Fibroblast of mammary gland (primary cell): Measurements from ENCODE around the gene CBFB.

Experiments
- DNase-seq: peaks from one replicate; pipeline ENCODE4 v3.0.0-alpha.2; 2010; ENCODE audit warnings: low read depth
- H3K4me3 ChIP-seq: 2 replicates; pipeline ENCODE4 v1.5.1; 2011; ENCODE audit warnings: low read depth, mild to moderate bottlenecking, low read length, moderate library complexity; ENCODE audit not compliant: control insufficient read depth
- TF ChIP-seq, protein P1 (sequence below): conservative IDR thresholded peaks from 2 replicates; pipeline ENCODE4 v1.5.1; 2011; ENCODE audit warnings: low read depth, low read length, inconsistent platforms; ENCODE audit not compliant: control insufficient read depth, insufficient read depth

CBFB gene

DNA sequence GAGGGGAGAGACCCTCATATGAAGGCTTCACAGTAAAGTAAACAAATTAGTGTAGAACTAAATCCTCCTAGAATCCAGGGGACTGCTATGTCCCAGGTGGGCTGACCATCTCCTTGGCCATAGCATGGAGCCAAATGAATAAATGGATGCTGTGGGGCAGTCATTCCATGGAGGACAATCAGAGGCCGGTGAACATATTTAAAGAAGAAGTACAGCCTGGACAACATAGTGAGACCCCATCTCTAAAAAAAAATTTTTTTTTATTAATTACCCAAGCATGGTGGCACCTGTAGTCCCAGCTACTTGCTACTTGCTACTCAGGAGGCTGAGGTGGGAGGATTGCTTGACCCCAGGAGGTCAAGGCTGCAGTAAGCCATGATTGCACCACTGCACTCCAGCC, 5.3 kb upstream of the CBFB start:
- TF ChIP-seq, protein P1, sequence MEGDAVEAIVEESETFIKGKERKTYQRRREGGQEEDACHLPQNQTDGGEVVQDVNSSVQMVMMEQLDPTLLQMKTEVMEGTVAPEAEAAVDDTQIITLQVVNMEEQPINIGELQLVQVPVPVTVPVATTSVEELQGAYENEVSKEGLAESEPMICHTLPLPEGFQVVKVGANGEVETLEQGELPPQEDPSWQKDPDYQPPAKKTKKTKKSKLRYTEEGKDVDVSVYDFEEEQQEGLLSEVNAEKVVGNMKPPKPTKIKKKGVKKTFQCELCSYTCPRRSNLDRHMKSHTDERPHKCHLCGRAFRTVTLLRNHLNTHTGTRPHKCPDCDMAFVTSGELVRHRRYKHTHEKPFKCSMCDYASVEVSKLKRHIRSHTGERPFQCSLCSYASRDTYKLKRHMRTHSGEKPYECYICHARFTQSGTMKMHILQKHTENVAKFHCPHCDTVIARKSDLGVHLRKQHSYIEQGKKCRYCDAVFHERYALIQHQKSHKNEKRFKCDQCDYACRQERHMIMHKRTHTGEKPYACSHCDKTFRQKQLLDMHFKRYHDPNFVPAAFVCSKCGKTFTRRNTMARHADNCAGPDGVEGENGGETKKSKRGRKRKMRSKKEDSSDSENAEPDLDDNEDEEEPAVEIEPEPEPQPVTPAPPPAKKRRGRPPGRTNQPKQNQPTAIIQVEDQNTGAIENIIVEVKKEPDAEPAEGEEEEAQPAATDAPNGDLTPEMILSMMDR, result no peak

DNA sequence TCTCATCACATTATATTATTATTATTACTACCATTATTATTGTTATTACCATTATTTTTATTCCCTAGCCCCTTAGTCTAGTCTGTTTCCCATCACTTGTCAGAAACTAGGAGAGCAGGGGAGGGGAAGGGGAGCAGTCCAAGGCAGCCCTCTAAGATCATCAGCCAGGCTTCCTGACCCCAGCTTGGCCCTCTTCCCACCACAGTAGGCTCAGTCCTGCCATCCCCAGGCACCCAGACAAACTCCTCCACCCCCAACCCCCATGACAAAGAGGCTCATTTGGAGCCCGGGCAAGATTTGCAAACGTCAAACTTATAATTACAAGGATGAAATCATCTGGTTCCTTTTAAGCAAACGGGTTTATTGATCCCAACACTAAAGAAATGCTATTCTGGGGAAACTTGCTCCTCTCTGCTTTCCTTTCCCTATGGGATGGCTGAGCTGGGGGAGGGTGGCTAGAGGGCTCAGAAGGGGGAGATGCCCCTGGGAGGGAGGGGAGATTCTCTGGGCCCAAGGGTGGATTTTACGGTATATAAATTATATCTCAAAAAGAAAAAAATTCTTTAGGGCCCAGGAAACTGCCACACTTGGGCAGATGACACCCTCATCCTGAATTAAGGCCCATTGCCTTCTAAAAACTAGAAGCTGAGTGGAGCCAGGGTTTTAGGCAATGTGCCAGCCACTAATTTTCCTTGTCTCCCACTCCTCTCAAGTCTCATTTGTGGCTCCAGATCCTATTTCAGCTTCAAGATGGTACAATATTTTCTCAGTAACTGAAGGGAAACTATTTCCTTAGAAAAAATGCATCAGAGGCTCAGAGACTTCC, 4.4 kb upstream of the CBFB start:
- DNase-seq, result no peak
- no peak overlapping the region for H3K4me3 ChIP-seq
- TF ChIP-seq, protein P1, result no peak

More for the DNA sequence above, 5.3 kb upstream of the CBFB start:
- no peak overlapping the region for H3K4me3 ChIP-seq
- no peak for DNase-seq

DNA sequence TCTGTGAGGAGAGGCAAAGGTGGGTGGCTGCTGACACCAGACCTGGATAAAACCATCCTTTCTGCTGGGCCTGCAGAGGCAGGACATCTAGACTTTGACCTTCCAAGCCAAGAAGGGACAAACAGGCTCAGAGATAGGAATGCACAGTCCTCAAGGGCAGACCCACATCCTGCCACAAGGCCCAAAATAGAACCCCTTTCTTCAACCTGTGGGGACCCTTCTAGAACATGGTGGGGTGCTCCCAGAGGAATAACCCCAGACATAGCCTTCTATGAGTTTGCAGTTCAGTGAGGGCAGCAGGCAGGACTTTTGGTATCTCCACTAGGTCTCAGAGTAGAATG, 3.8 kb upstream of the CBFB start:
- no peak for DNase-seq
- no peak overlapping the region for H3K4me3 ChIP-seq
- TF ChIP-seq, protein P1, result no peak

DNA sequence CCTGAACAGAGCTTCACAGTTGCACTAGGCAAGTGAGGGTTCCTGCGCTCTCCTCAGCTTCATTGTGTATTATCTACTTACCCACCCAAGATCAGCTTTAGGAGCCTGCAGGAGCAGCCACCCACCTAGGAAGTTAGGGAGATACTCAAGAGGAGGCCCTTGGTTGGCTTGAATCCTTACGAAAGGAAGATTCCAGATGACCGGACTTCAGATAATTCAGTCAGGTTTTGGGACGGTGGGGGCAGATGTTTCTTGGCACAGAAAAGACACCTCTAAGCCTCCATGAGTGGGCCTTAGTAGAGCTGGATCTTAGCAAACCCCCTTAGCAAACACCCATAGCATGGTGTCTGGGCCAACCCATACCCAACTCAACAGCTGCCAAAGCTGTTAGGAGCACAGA, 2.4 kb upstream of the CBFB start:
- H3K4me3 ChIP-seq, result no peak overlapping the region
- no peak for DNase-seq
- TF ChIP-seq, protein P1, result no peak

DNA sequence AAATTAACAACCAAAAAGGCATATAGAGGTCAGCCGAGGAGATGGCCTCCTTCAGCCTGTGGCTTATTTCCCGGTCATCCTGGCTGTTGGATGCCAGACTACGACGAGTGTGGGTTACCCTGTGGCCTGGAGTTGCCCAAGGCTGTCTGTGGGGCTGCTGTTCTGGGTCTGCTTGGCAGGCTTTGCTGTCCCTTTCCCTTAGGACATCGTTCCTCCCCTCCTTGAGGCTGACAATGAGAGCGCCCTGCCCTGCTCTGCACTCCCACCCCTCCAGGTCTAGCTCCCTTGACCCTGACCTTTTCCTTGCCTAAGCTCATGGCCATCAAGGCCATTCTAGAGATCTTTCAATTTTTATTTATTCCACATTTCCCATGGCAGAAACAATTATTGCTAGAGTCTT, 1.9 kb upstream of the CBFB start:
- H3K4me3 ChIP-seq, result no peak overlapping the region
- TF ChIP-seq, protein P1, result no peak
- no peak for DNase-seq

DNA sequence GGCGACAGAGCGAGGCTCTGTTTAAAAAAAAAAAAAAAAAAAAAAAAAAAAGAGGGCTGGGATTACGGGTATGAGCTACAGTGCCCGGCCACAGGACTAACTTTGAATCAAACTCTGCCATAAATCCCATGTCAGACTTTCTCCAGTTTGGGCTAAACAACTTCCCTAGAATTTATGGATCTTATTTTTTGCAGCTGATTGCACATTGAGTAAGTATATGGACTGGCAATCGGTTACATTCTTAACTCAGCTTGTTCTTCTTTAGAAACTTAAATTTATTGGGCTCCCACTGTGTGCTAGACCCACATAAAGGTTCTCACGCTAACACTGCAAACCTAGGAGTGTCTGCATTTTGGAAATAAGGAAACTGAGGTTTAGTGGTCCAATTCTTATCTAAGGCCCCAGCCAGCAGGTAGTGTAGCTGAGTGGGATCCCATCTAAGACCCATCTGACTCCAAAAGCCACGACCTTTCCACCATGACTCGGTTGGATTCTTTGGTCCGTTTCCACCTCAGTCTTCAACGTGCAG, 718 bp upstream of the CBFB start:
- no peak for DNase-seq
- TF ChIP-seq, protein P1, result no peak
- H3K4me3 ChIP-seq, result peak overlapping the region; percentile 62
